ENCODE results near the gene ESR2. TPM values are rescaled to one million over a fixed set of nuclear protein-coding genes. Genes with fewer than 3 reads are reported as not detected.

ESR2 gene
- total RNA-seq, 2 experiments from 2014 or later = 0.31 to 0.43 TPM

GRCh38 chr14:64069634-64070359 lies 224.4 kb downstream of the ESR2 start:
- Mint-ChIP-seq H3K27me3 (no peaks in the 10 kb centered on the region), H3K4me1 (ENCODE audit: low read depth) (no peaks in the 10 kb centered on the region), H3K4me3 (no peak overlapping the region), H3K9me3 (no peaks in the 10 kb centered on the region), H3K36me3 (ENCODE audit: low read depth) (peaks cover 15% of the 10 kb centered on the region), H3K27ac (no peak overlapping the region)
- TF ChIP-seq CTCF (IDR thresholded peaks at IDR 0.05) = no peak
- DNase-seq (no peak), ATAC-seq (no peak)
- POLR2A ChIA-PET = interaction anchor here (0.5 kb wide), 1 partner anchor 197 kb away, joined by 3 read pairs; no protein-coding TSS in a partner anchor
- CTCF ChIA-PET = interaction anchor here (1.5 kb wide), 1 partner anchor 59 kb away, joined by 3 read pairs; no protein-coding TSS in a partner anchor
- intact Hi-C loops (cut with micrococcal nuclease) = loop anchor here (10.0 kb wide), 1 partner anchor 225 kb away; the partner anchor contains the start of gene ESR2

GRCh38 chr14:64064447-64064846 lies 229.7 kb downstream of the ESR2 start:
- POLR2A ChIA-PET = no interaction called here
- ATAC-seq (no peak), DNase-seq (no peak)
- Mint-ChIP-seq H3K4me1 (ENCODE audit: low read depth) (no peaks in the 10 kb centered on the region), H3K27ac (no peak overlapping the region), H3K27me3 (no peaks in the 10 kb centered on the region), H3K9me3 (no peaks in the 10 kb centered on the region), H3K36me3 (ENCODE audit: low read depth) (peaks cover 4% of the 10 kb centered on the region), H3K4me3 (no peak overlapping the region)
- intact Hi-C loops (cut with micrococcal nuclease) = loop anchor here (10.0 kb wide), 1 partner anchor 230 kb away; the partner anchor contains the start of gene ESR2
- CTCF ChIA-PET = no interaction called here
- no peak for TF ChIP-seq CTCF (IDR thresholded peaks at IDR 0.05)

GRCh38 chr14:64062381-64063115 lies 231.6 kb downstream of the ESR2 start:
- Mint-ChIP-seq H3K27me3 (no peaks in the 10 kb centered on the region), H3K4me1 (ENCODE audit: low read depth) (no peaks in the 10 kb centered on the region), H3K36me3 (ENCODE audit: low read depth) (peaks cover 4% of the 10 kb centered on the region), H3K9me3 (no peaks in the 10 kb centered on the region), H3K27ac (no peak overlapping the region), H3K4me3 (no peak overlapping the region)
- no peak for TF ChIP-seq CTCF (IDR thresholded peaks at IDR 0.05)
- intact Hi-C loops (cut with micrococcal nuclease) = loop anchor here (10.0 kb wide), 1 partner anchor 232 kb away; the partner anchor contains the start of gene ESR2
- ATAC-seq = no peak
- ChIA-PET CTCF (interaction anchor here (0.9 to 1.3 kb wide), 2 partner anchors 21 to 232 kb away, joined by 4 to 6 read pairs; no protein-coding TSS in a partner anchor), POLR2A (no interaction called here)
- no peak for DNase-seq

GRCh38 chr14:64061706-64062105 lies 232.5 kb downstream of the ESR2 start:
- intact Hi-C loops (cut with micrococcal nuclease) = loop anchor here (10.0 kb wide), 1 partner anchor 233 kb away; the partner anchor contains the start of gene ESR2
- POLR2A ChIA-PET = no interaction called here
- peaks cover 4% of the 10 kb centered on the region for H3K36me3 Mint-ChIP-seq (ENCODE audit: low read depth)

More at GRCh38 chr14:64061706-64062105, 232.5 kb downstream of the ESR2 start:
- TF ChIP-seq CTCF (IDR thresholded peaks at IDR 0.05) = no peak
- CTCF ChIA-PET = interaction anchor here (0.6 to 1.3 kb wide), 3 partner anchors 13 to 233 kb away, joined by 3 to 6 read pairs (median 4); no protein-coding TSS in a partner anchor
- Mint-ChIP-seq H3K4me1 (ENCODE audit: low read depth) (no peaks in the 10 kb centered on the region), H3K9me3 (no peaks in the 10 kb centered on the region), H3K27me3 (no peaks in the 10 kb centered on the region), H3K27ac (no peak overlapping the region), H3K4me3 (no peak overlapping the region)
- ATAC-seq (no peak), DNase-seq (no peak)
